Neural cell (in vitro differentiated cells): ENCODE data around the gene NID2.

Experiments
- MXI1 ChIP-seq: fragments of 450-650 bp; conservative IDR thresholded peaks from 2 replicates; pipeline ENCODE4 v1.6.1; 2014; ENCODE audit warnings: antibody characterized with exemption, mild to moderate bottlenecking; ENCODE audit not compliant: poor library complexity, severe bottlenecking
- POLR2AphosphoS5 ChIP-seq: IDR thresholded peaks from 2 replicates; pipeline ENCODE4 v1.6.1; 2012
- TF ChIP-seq, protein P1 (sequence below): fragments of 450-650 bp; IDR thresholded peaks from 2 replicates; pipeline ENCODE4 v1.5.1; 2014; ENCODE audit warnings: antibody characterized with exemption, mild to moderate bottlenecking, moderate library complexity; ENCODE audit not compliant: poor library complexity, severe bottlenecking

DNA sequence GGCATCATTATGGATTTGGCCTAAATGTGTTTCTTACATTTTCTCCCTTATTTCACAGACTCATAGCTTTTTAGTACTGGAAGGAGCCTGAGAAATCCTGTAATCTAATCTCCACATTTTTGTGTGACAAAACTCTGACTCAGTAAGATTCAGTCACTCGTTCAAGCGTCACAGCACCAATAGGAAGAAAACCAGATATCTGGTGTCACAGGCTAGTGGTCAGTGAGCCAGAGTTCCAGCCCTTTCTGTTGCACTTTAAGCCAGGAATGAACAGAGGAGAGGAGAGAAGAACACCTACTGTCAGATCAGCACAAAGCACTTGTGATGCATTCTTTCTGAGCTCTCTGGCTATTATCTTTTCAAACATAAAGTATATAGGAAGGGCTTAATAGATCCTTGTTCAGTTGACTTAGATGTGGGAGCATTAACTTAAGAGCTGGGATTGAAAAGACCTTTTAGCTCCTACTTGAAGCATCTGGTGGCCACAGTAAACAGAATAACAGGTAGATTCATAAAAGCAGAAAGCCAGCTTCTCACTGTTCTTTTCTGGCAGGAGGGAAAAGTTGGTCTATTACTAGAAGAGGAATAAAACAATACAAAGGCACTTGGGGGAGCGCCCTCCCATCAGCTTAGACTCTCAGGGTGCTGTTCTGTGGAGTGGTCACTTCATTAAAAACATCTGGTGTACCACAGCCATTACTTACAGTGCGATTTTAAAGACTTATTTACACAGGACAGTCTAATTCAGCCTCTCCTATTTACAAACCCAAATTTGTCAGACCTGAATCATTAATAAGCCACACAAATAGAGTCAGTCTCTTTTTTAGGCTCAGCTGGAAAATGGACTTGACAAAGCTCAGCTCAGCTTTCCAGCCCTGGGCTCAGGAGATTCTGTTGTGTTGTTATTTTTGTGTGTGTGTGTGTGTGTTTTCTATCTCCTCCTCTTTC lies 12.2 kb upstream of the NID2 start:
- TF ChIP-seq MXI1 (no peak), POLR2AphosphoS5 (no peak)
- TF ChIP-seq, protein P1, sequence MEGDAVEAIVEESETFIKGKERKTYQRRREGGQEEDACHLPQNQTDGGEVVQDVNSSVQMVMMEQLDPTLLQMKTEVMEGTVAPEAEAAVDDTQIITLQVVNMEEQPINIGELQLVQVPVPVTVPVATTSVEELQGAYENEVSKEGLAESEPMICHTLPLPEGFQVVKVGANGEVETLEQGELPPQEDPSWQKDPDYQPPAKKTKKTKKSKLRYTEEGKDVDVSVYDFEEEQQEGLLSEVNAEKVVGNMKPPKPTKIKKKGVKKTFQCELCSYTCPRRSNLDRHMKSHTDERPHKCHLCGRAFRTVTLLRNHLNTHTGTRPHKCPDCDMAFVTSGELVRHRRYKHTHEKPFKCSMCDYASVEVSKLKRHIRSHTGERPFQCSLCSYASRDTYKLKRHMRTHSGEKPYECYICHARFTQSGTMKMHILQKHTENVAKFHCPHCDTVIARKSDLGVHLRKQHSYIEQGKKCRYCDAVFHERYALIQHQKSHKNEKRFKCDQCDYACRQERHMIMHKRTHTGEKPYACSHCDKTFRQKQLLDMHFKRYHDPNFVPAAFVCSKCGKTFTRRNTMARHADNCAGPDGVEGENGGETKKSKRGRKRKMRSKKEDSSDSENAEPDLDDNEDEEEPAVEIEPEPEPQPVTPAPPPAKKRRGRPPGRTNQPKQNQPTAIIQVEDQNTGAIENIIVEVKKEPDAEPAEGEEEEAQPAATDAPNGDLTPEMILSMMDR = no peak
